GM18508 (cell line): ENCODE data around the gene NOL11.
"Not testable (repeated sequence)": the region's sequence is repeated elsewhere in the genome, so short reads cannot be mapped to it uniquely, and the experiment has no call there.

ENCODE experiments used
- ATAC-seq: cut with Tn5 transposase; IDR thresholded peaks from one replicate; pipeline ENCODE4 v1.9.1; 2021; ENCODE audit warnings: moderate number of reproducible peaks; ENCODE audit not compliant: insufficient read depth, unreplicated experiment

NOL11 gene

DNA sequence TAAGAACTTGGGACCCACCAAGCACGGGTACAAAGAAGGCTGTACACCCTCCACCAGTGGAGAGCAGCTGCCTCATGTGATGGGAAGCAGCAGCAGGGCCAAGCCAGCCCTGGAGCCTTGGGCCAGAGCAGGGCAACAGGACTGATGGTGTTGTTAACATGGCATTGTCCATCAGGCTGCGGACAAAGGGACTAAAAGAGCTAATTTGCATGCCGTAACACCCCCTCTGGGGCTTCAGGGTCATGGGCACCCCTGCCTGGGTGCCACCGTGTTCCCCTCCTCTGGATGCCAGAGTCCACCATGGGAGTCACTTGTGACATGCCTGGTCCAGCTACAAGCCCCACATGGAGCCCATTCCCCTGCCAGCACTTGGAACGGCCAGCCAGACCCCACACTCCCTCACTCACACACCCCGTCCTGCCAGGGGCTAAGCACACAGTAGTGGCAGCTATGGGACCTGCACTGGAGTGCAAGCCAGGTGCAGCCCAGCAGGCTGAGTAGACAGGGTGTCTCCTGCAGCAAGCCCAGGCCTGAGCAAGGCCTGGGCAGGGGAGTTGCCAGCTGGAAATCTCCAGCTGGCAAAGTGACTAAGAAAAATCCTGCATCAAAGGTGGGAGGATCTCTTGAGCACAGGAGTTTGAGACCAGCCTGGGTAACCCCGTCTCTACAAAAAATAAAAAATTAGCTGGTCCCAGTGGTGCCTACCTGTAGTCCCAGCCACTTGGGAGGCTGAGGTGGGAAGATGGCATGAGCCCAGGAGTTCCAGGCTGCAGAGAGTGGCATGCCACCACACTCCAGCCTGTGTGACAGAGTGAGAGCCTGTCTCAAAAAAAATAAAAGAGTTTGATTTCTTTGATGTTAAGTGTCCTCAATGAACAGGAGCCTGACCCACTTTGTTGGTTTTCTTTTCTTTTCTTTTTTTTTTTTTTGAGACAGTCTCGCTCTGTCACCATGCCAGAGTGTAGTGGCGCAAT lies 33.7 kb downstream of the NOL11 start:
- no peak for ATAC-seq

GRCh38 chr17:67752160-67752559 lies 34.4 kb downstream of the NOL11 start:
- not testable (repeated sequence) for ATAC-seq

- ATAC-seq, result no peak
Observed at GRCh38 chr17:67753026-67753425, 35.3 kb downstream of the NOL11 start.

DNA sequence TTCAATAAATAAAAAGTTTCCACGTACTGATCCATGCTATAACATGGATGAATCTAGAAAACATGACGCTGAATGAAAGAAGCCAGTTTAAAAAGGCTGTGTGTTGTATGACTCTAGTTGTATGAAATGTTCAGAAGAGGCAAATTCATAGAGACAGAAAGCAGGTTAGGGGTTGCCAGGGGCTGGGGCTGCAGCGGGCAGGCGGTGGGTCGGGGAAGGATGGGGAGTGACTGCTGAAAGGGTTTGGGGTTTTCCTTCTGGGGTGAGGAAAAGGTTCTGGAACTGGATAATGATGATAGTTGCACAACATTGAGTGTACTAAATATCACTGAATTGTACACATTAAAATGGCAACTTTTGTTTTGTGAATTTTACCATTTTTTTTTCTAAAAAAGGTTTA lies 36.3 kb downstream of the NOL11 start:
- ATAC-seq, result no peak

- ATAC-seq, result not testable (repeated sequence)
Observed at GRCh38 chr17:67754686-67755085, 37.0 kb downstream of the NOL11 start.

- ATAC-seq, result not testable (repeated sequence)
Observed at GRCh38 chr17:67756766-67757165, 39.0 kb downstream of the NOL11 start.

DNA sequence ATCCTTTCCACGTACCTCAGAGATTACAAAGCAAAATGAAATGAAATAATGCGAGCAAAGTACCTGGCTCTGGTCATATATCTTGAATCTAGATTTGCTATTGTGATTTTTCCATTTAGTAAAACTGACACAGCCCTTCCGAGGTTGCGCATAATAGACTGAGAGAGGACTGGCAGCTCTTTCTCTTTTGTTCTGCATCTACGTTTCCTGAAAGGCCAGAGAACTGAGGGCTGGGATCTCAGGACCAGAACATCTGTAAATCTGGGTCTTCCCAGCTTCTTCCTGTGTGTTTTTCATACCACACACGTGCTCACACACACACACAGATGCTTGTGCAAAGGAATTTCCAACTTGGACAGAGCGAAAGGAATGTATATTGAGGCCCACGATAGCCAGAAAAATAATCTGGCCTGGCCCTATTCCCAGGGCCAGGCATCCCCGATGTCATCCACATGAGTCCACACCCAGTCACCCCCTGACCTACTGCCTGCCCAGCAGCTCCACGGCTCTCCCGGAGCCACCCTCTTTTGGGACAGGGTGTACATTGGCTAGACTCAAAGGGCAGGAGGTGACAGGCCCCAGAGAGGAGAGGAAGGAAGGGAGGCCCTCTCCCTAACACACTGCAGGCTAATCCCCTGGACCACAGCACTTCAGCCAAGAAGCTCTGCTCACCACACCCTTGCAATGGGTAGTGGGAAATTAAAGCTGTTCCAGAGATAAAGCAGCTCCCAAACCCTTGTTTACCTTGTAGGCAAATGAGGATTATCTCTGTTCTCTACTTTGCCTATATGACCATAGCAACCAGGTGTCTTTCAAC lies 41.8 kb downstream of the NOL11 start:
- ATAC-seq, result no peak

- ATAC-seq, result no peak
Observed at GRCh38 chr17:67765623-67766022, 47.9 kb downstream of the NOL11 start.

- ATAC-seq, result no peak
Observed at GRCh38 chr17:67769231-67769630, 51.5 kb downstream of the NOL11 start.

DNA sequence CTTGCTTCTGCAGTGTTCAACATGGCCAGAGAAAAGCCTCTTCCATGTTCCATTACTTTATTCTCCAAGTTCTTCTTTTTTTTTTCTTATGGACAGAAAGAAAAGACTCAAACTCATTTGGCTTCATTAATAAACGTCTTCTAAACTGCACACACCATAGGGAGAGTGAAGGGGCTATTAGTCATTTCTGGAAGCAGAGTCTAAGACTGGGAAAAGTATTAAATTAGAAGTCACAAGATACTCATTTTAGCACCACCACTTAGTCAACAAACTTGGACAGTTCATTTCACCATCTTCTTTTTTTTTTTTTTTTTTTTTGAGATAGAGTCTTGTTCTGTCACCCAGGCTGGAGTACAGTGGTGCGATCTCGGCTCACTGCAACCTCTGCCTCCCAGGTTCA lies 52.8 kb downstream of the NOL11 start:
- no peak for ATAC-seq

GRCh38 chr17:67772679-67773078 lies 54.9 kb downstream of the NOL11 start:
- ATAC-seq, result no peak

DNA sequence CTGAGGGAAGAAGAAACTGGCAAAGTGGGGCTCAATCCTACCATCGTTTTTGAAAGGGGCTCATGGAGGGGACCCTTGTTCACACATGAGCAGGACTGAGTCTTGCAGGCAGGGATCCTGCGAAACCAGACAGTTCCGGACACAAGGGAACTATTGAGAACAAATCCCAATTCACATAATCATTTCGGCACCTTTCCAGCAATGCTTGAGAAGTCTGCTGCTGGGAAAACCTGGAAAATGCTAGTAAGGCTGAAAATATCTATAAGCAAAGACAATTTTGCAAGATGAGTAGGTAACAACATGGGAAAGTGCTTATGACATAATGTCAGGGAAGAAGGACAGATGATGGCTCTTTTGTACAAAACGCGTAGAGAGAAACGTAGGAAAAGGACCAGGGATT lies 55.5 kb downstream of the NOL11 start:
- no peak for ATAC-seq

GRCh38 chr17:67779098-67779672 lies 61.4 kb downstream of the NOL11 start:
- ATAC-seq, result no peak

DNA sequence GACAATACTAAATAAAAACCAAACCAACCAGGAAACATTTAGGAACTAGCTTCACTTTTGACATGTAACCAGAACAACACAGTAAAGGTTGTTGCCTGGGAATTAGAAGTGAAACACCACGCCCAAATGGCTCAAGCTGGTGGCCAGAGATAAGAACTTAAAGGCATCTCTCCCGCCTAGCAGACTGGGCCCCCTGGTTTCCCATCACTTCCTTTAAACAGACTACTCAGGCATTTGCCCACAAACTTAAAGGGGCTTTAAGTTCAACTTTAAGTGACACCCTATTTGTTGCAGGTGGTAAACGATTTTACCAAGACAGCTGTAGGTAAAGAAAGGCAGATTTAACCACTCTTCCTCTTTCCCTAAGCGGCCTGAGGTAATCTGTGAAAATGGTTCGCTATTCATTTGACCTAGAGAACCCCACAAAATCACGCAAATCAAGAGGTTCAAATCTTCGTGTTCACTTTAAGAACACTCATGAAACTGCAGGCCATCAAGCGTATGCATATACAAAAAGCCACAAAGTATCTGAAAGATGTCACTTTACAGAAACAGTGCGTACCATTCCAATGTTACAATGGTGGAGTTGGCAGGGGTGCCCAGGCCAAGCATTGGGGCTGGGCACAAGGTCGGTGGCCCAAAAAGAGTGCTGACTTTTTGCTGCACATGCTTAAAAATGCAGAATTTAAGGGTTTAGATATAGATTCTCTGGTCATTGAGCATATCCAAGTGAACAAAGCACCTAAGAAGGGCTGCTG lies 66.8 kb downstream of the NOL11 start:
- ATAC-seq, result no peak

GRCh38 chr17:67785122-67785477 lies 67.4 kb downstream of the NOL11 start:
- no peak for ATAC-seq

- ATAC-seq, result no peak
Observed at GRCh38 chr17:67785504-67785903, 67.8 kb downstream of the NOL11 start.
